Endothelial cell of umbilical vein (primary cell): ENCODE data around the gene RESP18. TPM values are rescaled to one million over a fixed set of nuclear protein-coding genes. Genes with fewer than 3 reads are reported as not detected.

ENCODE experiments used
- BruUV-seq: library from RNA; stranded (reverse); fragments of 400-500 nt; replicated peaks from 2 replicates; lab custom pipeline; 2021; lab: Mats Ljungman, UMichigan
- CTCF ChIA-PET: fragments of 300-600, 350-600 bp; sonication (Branson Sonifier 250); formaldehyde crosslinking; loops from one replicate; lab custom pipeline; 2021; ENCODE audit warnings: antibody characterized with exemption, inconsistent platforms; lab: Charles Lee
- POLR2A ChIA-PET: fragments of 300-600, 350-600 bp; sonication (Branson Sonifier 250); formaldehyde crosslinking; loops from one replicate; lab custom pipeline; 2021; ENCODE audit warnings: antibody characterized with exemption, inconsistent platforms; lab: Charles Lee
- DNase-seq: peaks from one replicate; pipeline ENCODE4 v3.0.0-alpha.2; 2011; ENCODE audit warnings: low read depth, low spot score
- FAIRE-seq: peaks from 2 replicates; lab custom pipeline; 2011; peaks lifted over from hg19 to GRCh38; lab: Jason Lieb, UNC
- H2AFZ ChIP-seq: 2 replicates; pipeline ENCODE4 v1.6.0; 2012; ENCODE audit warnings: low read depth, low read length, control low read depth, inconsistent platforms
- H3K27ac ChIP-seq: 2 replicates; pipeline ENCODE4 v1.5.1; 2011; ENCODE audit warnings: low read depth, mild to moderate bottlenecking, control low read depth, low read length, moderate library complexity; ENCODE audit not compliant: insufficient read depth
- H3K27me3 ChIP-seq, 2 experiments: 2 replicates each; pipeline versions ENCODE4 v1.6.0 to v1.6.1; 2011; ENCODE audit warnings: low read length in 2 of 2, mixed read lengths in 1 of 2; ENCODE audit not compliant: control insufficient read depth in 2 of 2, insufficient read depth in 2 of 2
- H3K36me3 ChIP-seq, 2 experiments: 2 replicates in 1 of 2; 3 replicates in 1 of 2; pipeline ENCODE4 v1.5.1; 2011; ENCODE audit warnings: low read length in 2 of 2, mild to moderate bottlenecking in 1 of 2, moderate library complexity in 1 of 2; ENCODE audit not compliant: control insufficient read depth in 2 of 2, insufficient read depth in 2 of 2; ENCODE audit errors: extremely low read depth in 1 of 2
- H3K4me1 ChIP-seq: 3 replicates; pipeline ENCODE4 v1.5.1; 2011; ENCODE audit warnings: mild to moderate bottlenecking, low read length; ENCODE audit not compliant: control insufficient read depth, insufficient read depth; ENCODE audit errors: extremely low read depth
- H3K4me2 ChIP-seq: 2 replicates; pipeline ENCODE4 v1.6.1; 2011; ENCODE audit warnings: low read length, control low read depth, mixed read lengths; ENCODE audit not compliant: insufficient read depth
- H3K4me3 ChIP-seq, 3 experiments: fragments of 200-600 bp in 1 of 3; sonication (generic), shearing (Covaris generic) in 1 of 3; replicated peaks in 1 of 3; 2 replicates each; pipeline ENCODE4 v1.5.1; 2011 to 2016; ENCODE audit warnings: control low read depth in 3 of 3, low read length in 3 of 3, mild to moderate bottlenecking in 2 of 3, inconsistent platforms in 1 of 3, low read depth in 1 of 3, moderate library complexity in 1 of 3; ENCODE audit not compliant: insufficient read depth in 1 of 3
- H3K79me2 ChIP-seq: 2 replicates; pipeline ENCODE4 v1.6.0; 2012; ENCODE audit warnings: low read length, inconsistent platforms; ENCODE audit not compliant: control insufficient read depth, insufficient read depth
- H3K9ac ChIP-seq: replicated peaks from 2 replicates; pipeline ENCODE3; 2011; ENCODE audit warnings: low read length, control low read depth; ENCODE audit not compliant: insufficient read depth; ENCODE audit errors: extremely low read depth
- H3K9me1 ChIP-seq: replicated peaks from 3 replicates; pipeline ENCODE4 v1.6.0; 2011; ENCODE audit warnings: mild to moderate bottlenecking, low read length; ENCODE audit not compliant: control insufficient read depth, insufficient read depth; ENCODE audit errors: extremely low read depth
- H3K9me3 ChIP-seq: replicated peaks from 2 replicates; pipeline ENCODE4 v1.5.1; 2012; ENCODE audit warnings: low read length, inconsistent platforms; ENCODE audit not compliant: control insufficient read depth, insufficient read depth
- H4K20me1 ChIP-seq: replicated peaks from 2 replicates; pipeline ENCODE3; 2011; ENCODE audit warnings: mild to moderate bottlenecking, low read length; ENCODE audit not compliant: control insufficient read depth, insufficient read depth; ENCODE audit errors: extremely low read depth
- CTCF ChIP-seq, 2 donors: IDR thresholded peaks; 1 replicate in 1 of 2; 2 replicates in 1 of 2; pipeline ENCODE4 v1.5.1; 2011; ENCODE audit warnings: low read length in 2 of 2, mild to moderate bottlenecking in 2 of 2, moderate library complexity in 2 of 2, control low read depth in 1 of 2, inconsistent platforms in 1 of 2, low read depth in 1 of 2; ENCODE audit not compliant: insufficient read depth in 1 of 2; ENCODE audit errors: extremely low read depth in 1 of 2
- EZH2 ChIP-seq: IDR thresholded peaks from 2 replicates; pipeline ENCODE4 v1.6.1; 2012; ENCODE audit warnings: borderline replicate concordance, low read depth, mild to moderate bottlenecking, moderate library complexity, low read length, inconsistent platforms; ENCODE audit not compliant: severe bottlenecking
- FOS ChIP-seq: IDR thresholded peaks from 2 replicates; pipeline ENCODE4 v1.6.1; 2011; ENCODE audit warnings: mild to moderate bottlenecking, low read length, moderate library complexity, borderline replicate concordance; ENCODE audit not compliant: insufficient read depth
- GATA2 ChIP-seq: IDR thresholded peaks from 2 replicates; pipeline ENCODE4 v1.7.0; 2011; ENCODE audit warnings: low read depth, mild to moderate bottlenecking, moderate library complexity, mixed read lengths, low read length; ENCODE audit not compliant: insufficient read length, insufficient read depth
- JUN ChIP-seq: IDR thresholded peaks from 2 replicates; pipeline ENCODE4 v1.6.1; 2011; ENCODE audit warnings: borderline replicate concordance, low read depth; ENCODE audit not compliant: insufficient read length, insufficient read depth
- MYC ChIP-seq: IDR thresholded peaks from one replicate; pipeline ENCODE4 v1.6.1; 2011; ENCODE audit warnings: mild to moderate bottlenecking, low read depth, low read length
- POLR2A ChIP-seq: IDR thresholded peaks from 2 replicates; pipeline ENCODE4 v1.6.1; 2012; ENCODE audit warnings: low read depth, mild to moderate bottlenecking, control low read depth, low read length
- POLR2AphosphoS5 ChIP-seq: IDR thresholded peaks from 2 replicates; pipeline ENCODE4 v1.6.1; 2012; ENCODE audit warnings: low read depth, mild to moderate bottlenecking, control low read depth, low read length, moderate library complexity; ENCODE audit not compliant: insufficient read depth
- dilution Hi-C: fragments of 300-500 bp; cut with MboI; formaldehyde crosslinking; loops from one replicate; pipeline ENCODE4 v1.15.0; 2019; ENCODE audit warnings: low sequenced_read_pairs; ENCODE audit not compliant: extremely low pct_ligation_motif_present
- intact Hi-C: fragments of 100-400 bp; cut with micrococcal nuclease; formaldehyde crosslinking; loops from one replicate; pipeline ENCODE4 v1.10.0; 2022
- polyA plus RNA-seq, 4 experiments: library from polyadenylated mRNA; depleted of rRNA in 3 of 4; stranded (reverse) in 3 of 4; unstranded in 1 of 4; fragments of >200 nt; gene quantifications; 2 replicates each; pipeline versions ENCODE4 v1.2.1 to v1.2.3, GENCODE V29; 2011 to 2012; ENCODE audit warnings: missing spikeins in 1 of 4
- total RNA-seq: library from RNA; stranded (reverse); gene quantifications from 2 replicates; pipeline ENCODE4 v1.2.3, GENCODE V29; 2021
- TF ChIP-seq, protein P1 (sequence below): IDR thresholded peaks from 2 replicates; pipeline ENCODE4 v1.6.1; 2011; ENCODE audit not compliant: insufficient read depth, insufficient read length

RESP18 gene
- total and polyA plus RNA-seq, 2 donors (not counting 3 experiments of a cell fraction or from before 2014, with no cell fraction given), result not detected

GRCh38 chr2:219350710-219351221, 18.2 kb upstream of the RESP18 start:
- no peak for FAIRE-seq
- Histone ChIP-seq H4K20me1 (no peaks in the 10 kb centered on the region), H3K4me1 (no peaks in the 10 kb centered on the region), H3K4me3 (no peak overlapping the region), H3K79me2 (no peaks in the 10 kb centered on the region), H3K9me3 (no peaks in the 10 kb centered on the region), H3K9me1 (no peaks in the 10 kb centered on the region), H3K27me3 (peaks cover 3 to 5% of the 10 kb centered on the region in 2 experiments), H3K36me3 (no peaks in the 10 kb centered on the region), H3K27ac (no peak overlapping the region), H3K4me2 (no peak overlapping the region), H3K9ac (no peak overlapping the region), H2AFZ (no peak overlapping the region)
- no peak for DNase-seq
- no TSS peak for BruUV-seq
- POLR2A ChIA-PET, result no interaction called here
- dilution Hi-C loops (no loop called here), intact Hi-C loops (no loop called here)
- no peak for TF ChIP-seq POLR2AphosphoS5
- TF ChIP-seq MYC, result no peak
- TF ChIP-seq EZH2, result no peak
- no peak for TF ChIP-seq FOS
- no peak for TF ChIP-seq GATA2
- TF ChIP-seq POLR2A, result no peak
- no peak for TF ChIP-seq CTCF (IDR thresholded peaks at IDR 0.05; ENCODE audit: extremely low read depth in 1 of 2, insufficient read depth in 1 of 2, low read depth in 1 of 2, low read length in 2 of 2)
- TF ChIP-seq, protein P1, sequence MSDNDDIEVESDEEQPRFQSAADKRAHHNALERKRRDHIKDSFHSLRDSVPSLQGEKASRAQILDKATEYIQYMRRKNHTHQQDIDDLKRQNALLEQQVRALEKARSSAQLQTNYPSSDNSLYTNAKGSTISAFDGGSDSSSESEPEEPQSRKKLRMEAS, result no peak
- no peak for TF ChIP-seq JUN
- CTCF ChIA-PET, result interaction anchor here (1.3 to 1.4 kb wide), 2 partner anchors 180 to 371 kb away, joined by 4 read pairs; no protein-coding TSS in a partner anchor
